ENCODE results near the gene ENPP1. TPM values are rescaled to one million over a fixed set of nuclear protein-coding genes. Genes with fewer than 3 reads are reported as not detected.

ENPP1 gene
- total and polyA plus RNA-seq, 9 of the 15 experiments (the other 6 are each of a cell fraction or from before 2014, with no cell fraction given), result 0.03 to 0.56 (median 0.14) TPM

DNA sequence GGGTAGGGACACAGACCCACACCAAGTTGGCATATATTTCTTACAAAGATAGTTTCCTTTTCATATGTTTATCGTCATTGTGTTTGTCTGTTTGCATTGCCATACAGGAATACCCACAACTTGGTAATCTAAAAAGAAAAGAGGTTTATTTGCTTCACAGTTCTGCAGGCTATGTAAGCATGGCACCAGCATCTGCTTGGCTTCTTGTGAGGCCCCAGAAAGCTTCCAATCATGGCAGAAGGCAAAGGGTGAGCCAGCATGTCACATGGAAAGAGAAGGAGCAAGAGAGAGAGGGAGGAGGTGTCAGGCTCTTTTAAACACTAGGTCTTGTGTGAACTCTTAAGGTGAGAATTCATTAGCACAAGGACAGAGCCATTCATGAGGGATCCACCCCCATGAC lies 90.9 kb downstream of the ENPP1 start:
- no TSS peak for BruUV-seq (replicated peaks)
- no peak for FAIRE-seq
- Histone ChIP-seq H3K4me2 (ENCODE audit: insufficient read depth, low read length) (no peak overlapping the region), H2AFZ (ENCODE audit: low read depth, low read length) (no peak overlapping the region), H3K9ac (ENCODE audit: insufficient read depth in 1 of 2, low read depth in 2 of 2, low read length in 2 of 2) (no peak overlapping the region), H3K36me3 (ENCODE audit: control insufficient read depth, insufficient read depth, low read length) (no peaks in the 10 kb centered on the region), H3K9me1 (ENCODE audit: control insufficient read depth, insufficient read depth, low read length) (no peaks in the 10 kb centered on the region), H4K20me1 (replicated peaks; ENCODE audit: control insufficient read depth, insufficient read depth, low read length) (no peaks in the 10 kb centered on the region), H3K27ac (ENCODE audit: extremely low read depth, low read depth, low read length) (no peak overlapping the region), H3K4me1 (replicated peaks in 1 of 2; ENCODE audit: control insufficient read depth in 2 of 2, insufficient read depth in 2 of 2, low read length in 2 of 2) (no peaks in the 10 kb centered on the region), H3K9me3 (replicated peaks; ENCODE audit: control insufficient read depth, insufficient read depth, low read depth, low read length) (no peaks in the 10 kb centered on the region), H3K79me2 (ENCODE audit: control insufficient read depth, insufficient read depth, low read length) (no peaks in the 10 kb centered on the region), H3K27me3 (ENCODE audit: control insufficient read depth in 2 of 2, insufficient read depth in 2 of 2, low read length in 2 of 2) (no peaks in the 10 kb centered on the region), H3K4me3 (no peak overlapping the region)
- TF ChIP-seq DIDO1 (tag; IDR thresholded peaks at IDR 0.05; ENCODE audit: low read depth), result no peak
- no peak for TF ChIP-seq SIX5 (IDR thresholded peaks at IDR 0.05; ENCODE audit: borderline replicate concordance in 1 of 2, insufficient read depth in 1 of 2, low read depth in 1 of 2, low read length in 2 of 2)
- TF ChIP-seq ZNF589 (CRISPR knock-in tag; IDR thresholded peaks at IDR 0.05; ENCODE audit: low read depth), result no peak
- TF ChIP-seq KLF16 (IDR thresholded peaks at IDR 0.05), result no peak
- TF ChIP-seq, protein P1, sequence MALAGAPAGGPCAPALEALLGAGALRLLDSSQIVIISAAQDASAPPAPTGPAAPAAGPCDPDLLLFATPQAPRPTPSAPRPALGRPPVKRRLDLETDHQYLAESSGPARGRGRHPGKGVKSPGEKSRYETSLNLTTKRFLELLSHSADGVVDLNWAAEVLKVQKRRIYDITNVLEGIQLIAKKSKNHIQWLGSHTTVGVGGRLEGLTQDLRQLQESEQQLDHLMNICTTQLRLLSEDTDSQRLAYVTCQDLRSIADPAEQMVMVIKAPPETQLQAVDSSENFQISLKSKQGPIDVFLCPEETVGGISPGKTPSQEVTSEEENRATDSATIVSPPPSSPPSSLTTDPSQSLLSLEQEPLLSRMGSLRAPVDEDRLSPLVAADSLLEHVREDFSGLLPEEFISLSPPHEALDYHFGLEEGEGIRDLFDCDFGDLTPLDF (CRISPR knock-in tag; IDR thresholded peaks at IDR 0.05), result no peak
- no peak for TF ChIP-seq MYBL2 (IDR thresholded peaks at IDR 0.05; ENCODE audit: low read depth)
- TF ChIP-seq MYBL2 (CRISPR knock-in tag; IDR thresholded peaks at IDR 0.05; ENCODE audit: borderline replicate concordance), result no peak
- no peak for TF ChIP-seq SMARCB1 (IDR thresholded peaks at IDR 0.05; ENCODE audit: insufficient read length, low read depth)
- no peak for TF ChIP-seq DPF2 (IDR thresholded peaks at IDR 0.05)
- ChIA-PET CTCF (ENCODE audit: low intra/inter-chr PET ratio) (no interaction called here), POLR2A (no interaction called here)
- no peak for DNase-seq (ENCODE audit: extremely low read depth in 1 of 4, low spot score in 3 of 4)
- WGBS (ENCODE audit: insufficient coverage, low coverage, missing lambda C conversion rate), result 0% methylated on average over 1 of the region's 1 CpG
- in situ Hi-C loops (cut with MboI), result no loop called here
- no peak for ATAC-seq
- intact Hi-C loops (cut with micrococcal nuclease), result no loop called here

Data from K562 (cell line).